G401 (cell line): ENCODE measurements around the gene MBOAT7. TPM values are rescaled to one million over a fixed set of nuclear protein-coding genes. Genes with fewer than 3 reads are reported as not detected.
A peak's percentile ranks its signal among the peaks of the same experiment; 100 is the strongest.
"Not testable (repeated sequence)": the region's sequence is repeated elsewhere in the genome, so short reads cannot be mapped to it uniquely, and the experiment has no call there.

Source experiments
- DNase-seq: peaks from one replicate; pipeline ENCODE4 v3.0.0-alpha.2; 2015; ENCODE audit warnings: low spot score
- in situ Hi-C: cut with HindIII; loops from 2 replicates; pipeline ENCODE4 v1.10.0; 2016; ENCODE audit warnings: low sequenced_read_pairs, mixed read lengths
- total RNA-seq: library from RNA; depleted of rRNA; stranded (reverse); fragments of >200 nt; shearing (Covaris generic); gene quantifications from 2 replicates; pipeline ENCODE4 v1.2.3, GENCODE V29; 2014

MBOAT7 gene
- total RNA-seq, 1 experiment from 2014 or later: 46.0 TPM

DNA sequence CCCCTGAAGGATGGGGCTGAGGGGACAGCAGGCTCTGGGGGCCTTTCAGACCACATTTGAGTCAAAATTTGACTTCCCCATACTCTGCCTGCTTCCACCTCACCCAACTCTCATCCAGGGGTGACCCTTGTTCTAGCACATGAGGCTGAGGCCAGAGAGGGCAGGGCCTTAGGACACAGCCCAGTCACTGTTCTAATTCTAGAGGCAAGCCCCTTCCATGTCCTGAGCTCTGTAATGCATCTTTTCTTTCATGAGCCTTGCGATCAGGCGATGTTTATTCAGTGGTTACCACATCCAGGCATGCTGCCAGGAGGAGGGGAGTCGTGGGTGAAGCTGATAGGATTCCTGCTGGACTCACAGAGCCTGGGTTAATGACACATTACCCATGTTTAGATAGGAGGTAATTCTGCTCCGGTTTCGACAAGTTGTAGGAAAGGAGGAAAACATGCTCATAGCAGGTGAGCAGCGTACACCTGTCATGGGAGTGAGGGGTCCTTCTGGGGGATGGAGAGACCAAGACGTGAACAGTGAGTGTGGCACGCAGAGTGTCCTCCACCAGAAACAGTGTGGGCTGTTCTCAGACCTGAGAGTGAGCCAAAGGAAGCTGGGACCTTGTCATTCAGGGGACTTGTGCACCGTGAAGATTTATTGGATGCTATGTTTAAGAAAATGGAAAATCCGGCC, 20.6 kb upstream of the MBOAT7 start:
- peak; percentile 55 for DNase-seq
- in situ Hi-C loops: loop anchor here (10.0 kb wide), 1 partner anchor 75 kb away; the partner anchor contains the start of gene LILRB2

DNA sequence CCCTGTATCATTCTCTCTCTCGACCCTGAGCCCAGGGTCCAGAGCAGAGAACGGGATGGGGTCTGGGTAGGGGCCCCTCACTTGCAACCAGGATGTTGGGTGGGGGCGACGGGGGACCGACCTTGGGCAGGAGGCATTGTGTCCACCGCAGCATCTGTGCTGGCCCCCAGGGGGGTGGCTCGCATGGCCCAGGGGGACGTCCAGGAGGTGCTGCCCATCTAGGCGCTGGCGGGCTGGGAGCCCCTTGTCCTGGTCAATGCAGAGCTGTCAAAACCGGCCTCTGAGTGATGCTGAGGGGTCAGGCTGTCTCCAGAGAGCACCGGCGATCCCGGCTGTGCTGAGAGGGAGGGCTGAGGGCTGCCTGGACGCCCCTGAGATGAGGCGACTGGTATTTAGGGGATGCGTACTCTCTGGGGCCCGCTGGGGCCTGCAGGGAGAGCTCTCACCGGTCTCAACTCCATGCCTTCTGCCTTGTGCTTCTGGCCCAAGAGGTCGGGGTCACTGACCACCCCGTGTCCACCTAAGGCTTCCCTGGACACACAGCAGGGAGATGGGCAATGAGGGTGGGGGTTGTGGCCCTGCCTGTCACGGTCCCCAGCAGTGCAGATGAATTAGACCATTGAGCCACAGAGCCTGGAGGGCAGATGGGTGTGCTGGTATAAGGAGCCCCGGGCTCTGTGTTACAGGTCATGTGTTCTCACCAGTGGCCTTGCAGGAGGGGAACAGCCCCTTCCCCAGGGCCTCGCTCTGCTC, 19.9 kb upstream of the MBOAT7 start:
- DNase-seq: peak; percentile 27
- in situ Hi-C loops: loop anchor here (10.0 kb wide), 1 partner anchor 76 kb away; the partner anchor contains the start of gene LILRB2

DNA sequence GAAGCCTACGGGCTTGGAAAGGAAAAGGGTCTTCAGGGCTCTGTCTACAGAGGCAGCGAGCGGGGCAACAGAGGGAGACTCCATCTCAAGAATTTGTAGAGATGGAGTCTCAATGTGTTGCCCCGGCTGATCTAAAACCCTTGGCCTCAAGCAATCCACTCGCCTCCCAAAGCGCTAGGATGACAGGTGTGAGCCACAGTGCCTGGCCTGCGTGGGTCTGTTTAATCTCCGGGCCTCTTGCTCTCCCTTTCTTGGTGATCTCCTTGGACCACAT, 19.3 kb upstream of the MBOAT7 start:
- in situ Hi-C loops: loop anchor here (10.0 kb wide), 1 partner anchor 76 kb away; the partner anchor contains the start of gene LILRB2
- peak; percentile 22 for DNase-seq

DNA sequence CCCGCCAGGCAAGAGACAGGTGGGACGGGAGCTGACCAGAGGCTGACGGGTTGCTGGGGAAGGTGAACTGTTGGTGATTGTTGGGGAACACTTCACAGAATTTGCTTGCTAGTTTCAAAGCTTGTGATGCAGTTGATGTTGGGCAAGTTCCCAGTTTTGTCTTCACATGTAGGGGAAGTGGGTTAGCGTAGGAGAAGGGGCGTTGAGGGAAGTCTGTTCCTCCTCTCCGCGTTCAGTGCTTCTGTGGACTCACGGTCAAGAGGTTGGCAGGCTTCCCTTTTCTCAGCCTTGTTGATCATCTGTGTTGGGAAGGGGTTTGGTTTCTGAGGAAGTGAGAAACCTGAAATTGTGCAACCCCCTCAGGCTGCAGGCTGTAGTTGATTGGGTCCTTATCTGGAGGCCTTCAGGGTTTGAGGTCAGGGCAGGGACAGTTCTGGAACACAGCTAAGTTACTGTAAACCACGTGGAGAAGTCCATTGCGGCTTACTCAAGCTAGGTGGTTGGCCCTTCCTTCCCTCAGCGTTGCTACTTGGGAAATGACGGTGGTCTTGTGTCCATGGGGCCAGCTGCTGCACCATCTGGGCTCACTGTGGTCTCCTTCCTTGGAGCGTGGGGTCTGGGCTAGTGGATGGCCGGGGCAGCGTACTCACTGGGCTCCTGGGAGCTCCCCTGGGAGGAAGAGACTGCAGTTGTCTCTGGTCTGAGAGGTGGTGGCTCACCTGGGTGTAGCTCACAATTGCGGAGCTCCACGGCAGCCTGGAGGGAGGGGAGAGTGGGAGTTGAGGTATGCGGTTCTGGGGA, 18.8 kb upstream of the MBOAT7 start:
- DNase-seq: peak; percentile 47
- in situ Hi-C loops: loop anchor here (10.0 kb wide), 1 partner anchor 77 kb away; the partner anchor contains the start of gene LILRB2

DNA sequence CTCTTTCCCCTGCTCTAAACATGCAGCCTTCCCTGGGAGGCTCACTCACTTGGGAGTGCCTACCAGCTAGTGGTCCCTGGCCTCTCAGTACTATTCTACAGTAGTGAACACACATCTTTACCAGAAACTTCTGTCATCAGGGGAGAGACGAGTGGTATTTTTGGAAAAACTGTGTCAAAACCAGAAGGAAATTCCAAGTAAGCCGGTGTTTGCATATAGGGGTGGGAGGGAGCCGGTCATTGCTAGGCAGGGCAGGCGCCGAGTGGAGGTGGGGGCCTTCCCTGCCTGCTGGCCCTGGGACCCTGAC, 18.2 kb upstream of the MBOAT7 start:
- DNase-seq: no peak
- in situ Hi-C loops: loop anchor here (10.0 kb wide), 1 partner anchor 77 kb away; the partner anchor contains the start of gene LILRB2

DNA sequence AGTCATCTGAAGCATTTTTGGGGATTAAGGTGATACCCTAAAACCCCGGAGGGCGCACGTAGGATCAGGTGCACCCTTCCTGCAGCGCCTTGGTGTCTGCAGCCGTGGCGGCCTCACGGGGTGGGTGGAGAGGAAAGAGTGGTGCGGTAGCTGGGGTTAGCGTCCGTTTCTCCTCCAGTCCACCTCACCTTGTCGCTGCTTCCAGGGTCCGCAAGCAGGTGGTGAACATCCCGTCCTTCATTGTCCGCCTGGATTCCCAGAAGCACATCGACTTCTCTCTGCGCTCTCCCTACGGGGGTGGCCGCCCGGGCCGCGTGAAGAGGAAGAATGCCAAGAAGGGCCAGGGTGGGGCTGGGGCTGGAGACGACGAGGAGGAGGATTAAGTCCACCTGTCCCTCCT, 17.8 kb upstream of the MBOAT7 start:
- in situ Hi-C loops: loop anchor here (10.0 kb wide), 1 partner anchor 78 kb away; the partner anchor contains the start of gene LILRB2
- DNase-seq: not testable (repeated sequence)

DNA sequence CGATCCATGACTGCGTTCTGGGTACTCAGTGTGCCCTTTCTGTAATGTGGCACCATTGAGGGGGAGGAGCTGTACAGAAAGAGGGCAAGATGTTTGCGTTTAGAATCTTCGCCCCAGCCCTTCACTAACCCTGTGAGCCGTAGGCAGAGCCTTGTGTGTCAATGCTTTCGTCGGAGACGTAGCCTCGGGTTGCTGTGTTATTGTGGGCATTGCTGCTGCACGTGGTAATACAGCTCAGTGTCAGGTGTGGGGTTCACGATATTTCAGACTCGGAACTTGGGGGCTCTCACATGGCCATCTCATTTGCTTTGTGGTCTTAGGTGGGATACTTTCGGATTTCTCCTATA, 17.4 kb upstream of the MBOAT7 start:
- in situ Hi-C loops: loop anchor here (10.0 kb wide), 1 partner anchor 78 kb away; the partner anchor contains the start of gene LILRB2
- DNase-seq: no peak

DNA sequence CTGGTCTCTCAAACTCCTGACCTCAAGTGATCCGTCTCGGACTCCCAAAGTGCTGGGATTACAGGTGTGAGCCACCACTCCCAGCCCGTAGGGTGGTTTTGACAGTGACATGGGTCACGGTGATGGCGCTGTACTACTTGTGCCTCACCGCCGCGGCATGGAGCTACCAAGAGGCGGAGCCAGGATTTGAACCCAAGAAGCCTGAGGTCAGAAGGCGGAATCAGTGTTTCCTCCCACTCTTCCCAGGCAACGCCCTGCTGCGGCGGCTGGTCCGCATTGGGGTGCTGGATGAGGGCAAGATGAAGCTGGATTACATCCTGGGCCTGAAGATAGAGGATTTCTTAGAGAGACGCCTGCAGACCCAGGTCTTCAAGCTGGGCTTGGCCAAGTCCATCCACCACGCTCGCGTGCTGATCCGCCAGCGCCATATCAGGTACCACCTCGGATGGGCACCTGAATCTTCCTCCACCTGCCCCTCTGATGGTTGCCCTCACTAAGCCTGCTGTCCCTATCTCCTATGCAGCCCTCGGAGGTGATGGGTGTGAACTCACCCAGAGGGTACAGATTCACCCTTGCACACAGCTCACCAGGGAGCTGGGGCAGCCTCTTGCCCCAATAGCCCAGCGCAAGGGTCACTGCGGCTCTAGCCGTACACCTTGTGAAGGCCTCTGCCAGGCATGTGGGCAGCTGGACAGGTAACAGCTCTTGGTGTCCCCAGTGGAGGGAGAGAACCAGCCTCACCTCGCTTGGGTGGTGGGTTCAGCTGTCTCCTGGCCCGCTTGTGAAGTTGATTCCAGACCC, 16.9 kb upstream of the MBOAT7 start:
- in situ Hi-C loops: loop anchor here (10.0 kb wide), 1 partner anchor 79 kb away; the partner anchor contains the start of gene LILRB2
- DNase-seq: no peak

DNA sequence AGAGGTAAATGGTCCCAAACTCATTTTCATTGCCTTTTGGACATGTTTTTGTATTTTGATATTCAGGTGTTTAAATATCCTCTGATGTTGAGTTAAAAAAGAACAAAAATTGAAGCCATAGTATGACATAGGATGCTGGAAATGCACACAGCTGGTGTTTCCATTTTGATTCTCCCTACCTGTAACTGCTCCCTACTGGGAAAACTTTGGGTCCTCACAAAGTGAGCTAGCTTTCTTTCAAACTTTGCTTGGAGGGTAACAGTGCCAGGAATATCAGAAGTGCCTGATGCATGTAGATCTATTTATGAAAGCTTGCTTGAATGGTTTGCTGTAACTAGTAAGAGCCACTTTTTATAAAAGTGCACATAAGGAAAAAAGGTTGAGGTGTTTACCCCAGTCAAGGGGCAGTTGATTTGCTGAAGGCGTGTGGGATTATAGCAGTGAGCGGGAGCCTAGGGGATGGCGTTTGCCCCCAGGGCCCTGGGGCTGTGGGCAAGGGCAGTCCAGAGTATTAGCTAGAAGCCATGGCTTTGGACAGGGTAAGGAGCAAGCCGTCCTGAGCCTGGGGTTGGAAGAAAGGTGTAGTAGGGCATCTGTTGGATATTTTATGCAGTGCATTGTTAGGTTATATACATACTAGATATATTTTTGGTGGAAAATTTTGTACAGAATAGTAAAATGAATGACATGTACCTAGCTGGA, 15.5 kb upstream of the MBOAT7 start:
- DNase-seq: no peak
- in situ Hi-C loops: loop anchor here (10.0 kb wide), 1 partner anchor 80 kb away; the partner anchor contains the start of gene LILRB2

DNA sequence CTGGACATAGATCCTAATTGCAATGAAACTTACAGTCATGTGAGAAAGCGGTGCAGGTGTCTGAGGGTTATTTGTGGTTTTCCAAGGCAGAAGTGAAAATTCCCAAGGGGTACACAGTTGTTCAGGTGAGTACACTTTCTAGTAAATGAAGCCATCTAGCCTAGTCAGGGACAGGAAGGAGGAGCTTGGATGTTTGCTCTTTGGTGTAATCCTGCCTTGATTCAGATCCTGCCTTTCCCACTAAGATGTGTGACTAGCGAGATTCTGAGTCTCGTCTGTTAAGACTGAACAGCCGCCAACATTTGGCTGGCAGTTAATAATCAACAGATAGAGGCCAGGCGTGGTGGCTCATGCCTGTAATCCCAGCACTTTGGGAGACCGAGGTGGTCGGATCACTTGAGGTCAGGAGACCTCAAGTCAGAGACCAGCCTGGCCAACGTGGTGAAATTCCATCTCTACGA, 13.8 kb upstream of the MBOAT7 start:
- in situ Hi-C loops: loop anchor here (10.0 kb wide), 1 partner anchor 82 kb away; the partner anchor contains the start of gene LILRB2
- DNase-seq: no peak

DNA sequence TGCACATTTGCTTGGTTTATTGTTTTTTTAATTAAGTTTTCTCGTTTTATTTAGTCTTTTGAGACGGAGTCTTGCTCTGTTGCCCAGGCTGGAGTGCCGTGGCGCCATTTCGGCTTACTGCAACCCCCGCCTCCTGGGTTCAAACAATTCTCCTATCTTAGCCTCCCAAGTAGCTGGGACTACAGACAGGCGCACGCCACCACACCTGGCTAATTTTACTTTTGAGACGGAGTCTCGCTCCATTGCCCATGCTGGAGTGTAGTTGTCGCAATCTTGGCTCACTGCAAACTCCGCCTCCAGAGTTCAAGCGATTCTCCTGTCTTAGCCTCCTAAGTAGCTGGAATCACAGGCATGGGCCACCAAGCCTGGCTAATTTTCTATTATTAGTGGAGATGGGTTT, 12.6 kb upstream of the MBOAT7 start:
- no peak for DNase-seq
- in situ Hi-C loops: loop anchor here (10.0 kb wide), 1 partner anchor 83 kb away; the partner anchor contains the start of gene LILRB2

DNA sequence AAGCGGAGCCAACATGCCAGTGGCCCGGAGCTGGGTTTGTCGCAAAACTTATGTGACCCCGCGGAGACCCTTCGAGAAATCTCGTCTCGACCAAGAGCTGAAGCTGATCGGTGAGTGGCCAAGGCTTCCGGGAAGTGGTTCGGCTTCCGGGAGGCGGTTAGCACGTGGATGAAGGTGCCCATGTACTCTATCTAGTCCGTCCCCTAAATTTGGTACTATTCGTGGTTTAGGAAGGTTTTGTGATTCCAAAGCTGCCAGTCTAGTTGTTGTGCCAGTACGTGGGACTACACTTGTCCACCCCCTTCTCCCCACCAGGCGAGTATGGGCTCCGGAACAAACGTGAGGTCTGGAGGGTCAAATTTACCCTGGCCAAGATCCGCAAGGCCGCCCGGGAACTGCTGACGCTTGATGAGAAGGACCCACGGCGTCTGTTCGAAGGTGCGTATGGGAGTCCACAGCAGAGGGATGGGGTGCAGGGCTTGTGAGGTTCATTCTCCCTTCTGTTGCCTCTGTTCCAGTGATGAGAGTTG, 11.9 kb upstream of the MBOAT7 start:
- in situ Hi-C loops: loop anchor here (10.0 kb wide), 1 partner anchor 84 kb away; the partner anchor contains the start of gene LILRB2
- no peak for DNase-seq

DNA sequence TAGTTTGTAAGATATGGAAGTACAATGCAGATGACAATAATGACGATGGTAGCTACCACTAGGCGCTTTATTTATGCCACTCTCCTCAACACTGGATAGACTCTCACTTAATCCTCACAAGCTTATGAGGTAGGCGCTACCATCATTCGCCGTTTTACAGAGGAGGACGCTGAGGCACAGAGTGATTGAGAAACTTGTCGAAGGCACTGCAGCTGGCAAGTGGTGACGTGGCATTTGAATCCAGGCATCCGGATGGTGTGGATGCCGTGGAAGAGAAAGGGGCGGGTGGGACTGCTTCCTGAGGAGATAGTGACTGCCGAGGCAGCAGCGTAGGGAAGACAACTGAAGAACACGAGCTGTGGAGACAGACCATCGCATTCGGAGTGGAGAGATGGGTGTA, 10.0 kb upstream of the MBOAT7 start:
- in situ Hi-C loops: no loop called here
- no peak for DNase-seq

DNA sequence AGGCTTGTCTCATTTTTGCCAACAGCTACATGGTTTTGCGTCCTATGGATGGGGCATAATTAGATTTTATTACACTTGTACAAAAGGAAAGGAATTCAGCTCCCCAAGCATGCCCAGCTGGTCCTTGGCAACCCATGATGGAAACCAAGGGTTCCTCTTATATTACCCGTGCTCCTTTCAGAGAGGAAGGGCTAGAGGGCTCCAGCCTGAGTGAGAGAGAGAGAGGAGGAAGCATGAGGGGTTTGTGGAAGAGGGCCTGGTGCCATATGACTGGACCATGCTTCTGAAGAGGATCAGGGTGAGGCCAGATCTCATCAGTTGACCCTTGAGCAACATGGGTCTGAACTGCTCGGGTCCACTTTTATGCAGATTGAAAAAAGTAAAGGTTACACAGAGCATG, 7.7 kb upstream of the MBOAT7 start:
- DNase-seq: no peak
- in situ Hi-C loops: no loop called here

DNA sequence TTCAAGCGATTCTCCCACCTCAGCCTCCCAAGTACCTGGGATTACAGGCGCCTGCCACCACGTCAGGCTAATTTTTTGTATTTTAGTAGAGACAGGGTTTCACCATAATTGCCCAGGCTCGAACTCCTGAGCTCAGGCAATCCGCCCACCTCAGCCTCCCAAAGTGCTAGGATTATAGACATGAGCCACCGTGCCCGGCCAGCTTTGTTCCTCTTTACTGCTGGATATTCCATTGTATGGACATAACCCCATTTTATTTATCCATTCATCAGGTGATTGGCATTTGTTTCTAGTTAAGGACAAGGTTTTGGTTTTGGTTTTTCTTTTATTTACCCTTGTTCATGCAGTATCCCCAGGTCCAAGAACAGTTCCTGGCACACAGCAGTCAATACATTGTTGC, 7.2 kb upstream of the MBOAT7 start:
- in situ Hi-C loops: no loop called here
- no peak for DNase-seq

DNA sequence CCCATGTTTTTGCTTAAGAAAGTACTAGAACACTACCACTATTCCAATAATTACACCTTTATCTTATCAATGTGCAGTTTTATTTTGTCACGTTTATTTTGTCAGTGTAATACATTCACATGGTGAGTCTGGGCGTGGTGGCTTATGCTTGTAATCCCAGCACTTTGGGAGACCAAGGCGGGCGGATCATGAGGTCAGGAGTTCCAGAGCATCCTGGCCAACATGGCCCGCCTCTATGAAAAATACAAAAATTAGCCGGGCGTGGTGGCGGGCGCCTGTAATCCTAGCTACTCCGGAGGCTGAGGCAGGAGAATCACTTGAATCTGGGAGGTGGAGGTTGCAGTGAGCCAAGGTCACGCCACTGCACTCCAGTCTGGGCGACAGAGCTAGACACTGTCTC, 5.1 kb upstream of the MBOAT7 start:
- in situ Hi-C loops, DNase-seq: not testable (repeated sequence)

DNA sequence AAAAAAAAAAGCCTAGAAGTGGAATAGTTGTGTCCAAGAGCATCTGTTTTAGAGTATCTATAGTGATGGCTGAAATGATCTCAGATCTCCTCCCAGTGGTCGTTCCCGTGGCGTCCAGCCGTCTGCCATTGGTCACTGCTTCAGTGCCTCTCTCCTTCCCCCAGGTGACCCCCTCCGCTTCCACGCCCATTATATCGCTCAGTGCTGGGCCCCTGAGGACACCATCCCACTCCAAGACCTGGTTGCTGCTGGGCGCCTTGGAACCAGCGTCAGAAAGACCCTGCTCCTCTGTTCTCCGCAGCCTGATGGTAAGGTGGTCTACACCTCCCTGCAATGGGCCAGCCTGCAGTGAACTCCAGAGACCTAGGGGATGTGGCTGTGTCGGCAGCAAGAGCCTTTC, 3.6 kb upstream of the MBOAT7 start:
- in situ Hi-C loops: no loop called here
- no peak for DNase-seq
